ENCODE results near the gene GALNT13.

The GALNT13 gene

GRCh38 chr2:154447727-154448418 lies 576.2 kb downstream of the GALNT13 start:
- no peaks in the 10 kb centered on the region for H3K36me3 ChIP-seq (ENCODE audit: insufficient read depth)
- no peak overlapping the region for H3K4me2 ChIP-seq
- no peaks in the 10 kb centered on the region for H3K27me3 ChIP-seq (ENCODE audit: insufficient read depth, low read depth)
- H3K4me1 ChIP-seq (ENCODE audit: low read depth, poor library complexity, severe bottlenecking) = peaks cover 9% of the 10 kb centered on the region
- no peaks in the 10 kb centered on the region for H4K20me1 ChIP-seq (ENCODE audit: insufficient read depth)
- no peak overlapping the region for H3K4me3 ChIP-seq (IDR thresholded peaks at IDR 0.05; ENCODE audit: insufficient read depth, low read depth, low read length)
- no peak overlapping the region for H2AFZ ChIP-seq (ENCODE audit: low read depth)
- no peak for TF ChIP-seq CTCF (conservative IDR thresholded peaks at IDR 0.05; ENCODE audit: low read depth, low read length)
- no peak overlapping the region for H3K9ac ChIP-seq
- no peak overlapping the region for H3K27ac ChIP-seq
- no peaks in the 10 kb centered on the region for H3K79me2 ChIP-seq (ENCODE audit: insufficient read depth, low read depth)

DNA sequence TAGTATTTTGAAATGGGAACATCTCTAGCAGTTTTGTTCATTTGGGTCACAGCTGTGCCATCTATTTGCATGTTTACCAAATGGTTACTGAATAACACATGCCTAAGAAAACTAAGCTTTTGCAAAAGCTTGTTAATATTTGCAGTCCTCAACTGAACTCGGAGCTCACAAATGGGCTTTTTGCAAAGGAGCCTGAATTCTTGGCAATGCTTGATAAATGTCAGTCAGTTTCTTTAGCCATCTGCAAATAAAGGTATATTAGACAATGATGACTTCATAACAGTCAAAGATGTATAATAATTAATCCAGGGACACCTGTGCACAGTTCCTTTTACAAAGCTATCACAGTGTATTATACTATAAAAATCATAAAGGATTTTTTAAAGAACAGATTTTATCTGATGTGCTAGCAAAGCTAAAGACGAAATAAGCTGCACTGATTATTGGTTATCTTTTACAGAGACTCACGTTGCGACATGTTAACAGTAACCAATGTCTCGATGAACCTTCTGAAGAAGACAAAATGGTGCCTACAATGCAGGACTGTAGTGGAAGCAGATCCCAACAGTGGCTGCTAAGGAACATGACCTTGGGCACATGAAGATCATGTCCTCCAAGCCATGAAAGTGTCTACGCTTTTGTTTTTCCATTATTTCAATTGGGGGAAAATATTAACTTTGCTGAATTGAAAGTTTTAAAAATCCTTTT lies 578.4 kb downstream of the GALNT13 start:
- H3K4me2 ChIP-seq = no peak overlapping the region
- no peak overlapping the region for H3K9ac ChIP-seq
- TF ChIP-seq CTCF (conservative IDR thresholded peaks at IDR 0.05; ENCODE audit: low read depth, low read length) = no peak

GRCh38 chr2:154452471-154452870 lies 580.7 kb downstream of the GALNT13 start:
- Histone ChIP-seq H3K4me1 (ENCODE audit: low read depth, poor library complexity, severe bottlenecking) (peaks cover 23% of the 10 kb centered on the region), H3K27me3 (ENCODE audit: insufficient read depth, low read depth) (no peaks in the 10 kb centered on the region), H2AFZ (ENCODE audit: low read depth) (no peak overlapping the region)

More for the DNA sequence above, 578.4 kb downstream of the GALNT13 start:
- no peaks in the 10 kb centered on the region for H4K20me1 ChIP-seq (ENCODE audit: insufficient read depth)
- H3K27ac ChIP-seq = no peak overlapping the region
- H3K27me3 ChIP-seq (ENCODE audit: insufficient read depth, low read depth) = no peaks in the 10 kb centered on the region
- H3K4me3 ChIP-seq (IDR thresholded peaks at IDR 0.05; ENCODE audit: insufficient read depth, low read depth, low read length) = no peak overlapping the region
- no peaks in the 10 kb centered on the region for H3K79me2 ChIP-seq (ENCODE audit: insufficient read depth, low read depth)
- peaks cover 15% of the 10 kb centered on the region for H3K4me1 ChIP-seq (ENCODE audit: low read depth, poor library complexity, severe bottlenecking)
- no peak overlapping the region for H2AFZ ChIP-seq (ENCODE audit: low read depth)
- H3K36me3 ChIP-seq (ENCODE audit: insufficient read depth) = no peaks in the 10 kb centered on the region

DNA sequence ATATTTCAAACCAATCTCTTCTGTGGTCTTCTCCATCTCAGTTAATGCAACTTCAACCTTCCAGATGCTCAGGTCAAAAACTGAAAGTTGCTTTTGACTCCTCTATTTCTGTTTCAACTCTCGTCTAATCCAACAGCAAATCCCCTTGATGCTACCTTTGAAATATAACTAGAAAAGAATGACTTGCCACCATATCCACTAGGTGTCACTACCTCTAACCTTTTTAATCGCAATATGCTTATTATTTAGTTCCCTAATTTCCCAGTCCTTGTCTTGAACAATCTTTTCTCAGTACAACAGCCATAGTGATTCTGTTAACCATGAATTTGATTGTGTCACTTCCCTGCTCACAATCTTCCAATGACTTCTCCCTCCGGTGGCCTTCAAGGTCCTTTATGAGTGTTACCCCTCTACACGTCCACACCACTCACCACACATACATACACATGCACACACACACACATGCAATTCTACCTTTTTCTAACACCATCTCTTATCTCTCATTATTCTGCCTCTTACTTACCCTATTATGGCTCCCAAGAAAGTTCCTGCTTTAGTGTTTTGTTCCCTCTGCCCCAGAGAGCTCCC lies 581.3 kb downstream of the GALNT13 start:
- Histone ChIP-seq H3K4me1 (ENCODE audit: low read depth, poor library complexity, severe bottlenecking) (peaks cover 23% of the 10 kb centered on the region), H3K9ac (no peak overlapping the region), H3K36me3 (ENCODE audit: insufficient read depth) (no peaks in the 10 kb centered on the region), H3K4me2 (no peak overlapping the region), H3K79me2 (ENCODE audit: insufficient read depth, low read depth) (no peaks in the 10 kb centered on the region), H3K27me3 (ENCODE audit: insufficient read depth, low read depth) (no peaks in the 10 kb centered on the region), H3K4me3 (IDR thresholded peaks at IDR 0.05; ENCODE audit: insufficient read depth, low read depth, low read length) (no peak overlapping the region), H3K27ac (no peak overlapping the region), H4K20me1 (ENCODE audit: insufficient read depth) (no peaks in the 10 kb centered on the region), H2AFZ (ENCODE audit: low read depth) (no peak overlapping the region)
- TF ChIP-seq CTCF (conservative IDR thresholded peaks at IDR 0.05; ENCODE audit: low read depth, low read length) = peak; percentile 70

More at GRCh38 chr2:154452471-154452870, 580.7 kb downstream of the GALNT13 start:
- no peaks in the 10 kb centered on the region for H3K79me2 ChIP-seq (ENCODE audit: insufficient read depth, low read depth)
- TF ChIP-seq CTCF (conservative IDR thresholded peaks at IDR 0.05; ENCODE audit: low read depth, low read length) = no peak
- no peak overlapping the region for H3K9ac ChIP-seq
- no peaks in the 10 kb centered on the region for H4K20me1 ChIP-seq (ENCODE audit: insufficient read depth)
- no peaks in the 10 kb centered on the region for H3K36me3 ChIP-seq (ENCODE audit: insufficient read depth)
- H3K27ac ChIP-seq = no peak overlapping the region
- H3K4me3 ChIP-seq (IDR thresholded peaks at IDR 0.05; ENCODE audit: insufficient read depth, low read depth, low read length) = no peak overlapping the region
- no peak overlapping the region for H3K4me2 ChIP-seq
